Colonic mucosa (tissue), 4 donors: ENCODE measurements around the gene ANKRD9. TPM values are rescaled to one million over a fixed set of nuclear protein-coding genes. Genes with fewer than 3 reads are reported as not detected.
"Not testable (repeated sequence)": the region's sequence is repeated elsewhere in the genome, so short reads cannot be mapped to it uniquely, and the experiment has no call there.

Source experiments
- DNase-seq: peaks from one replicate; pipeline ENCODE4 v3.0.0-alpha.2; 2020
- H3K27ac ChIP-seq: fragments of 200-600 bp; one replicate; pipeline ENCODE4 v1.8.0; 2021
- H3K27me3 ChIP-seq: fragments of 200-600 bp; one replicate; pipeline ENCODE4 v1.8.0; 2021
- H3K36me3 ChIP-seq: fragments of 200-600 bp; one replicate; pipeline ENCODE4 v1.8.0; 2021
- H3K4me1 ChIP-seq: fragments of 200-600 bp; one replicate; pipeline ENCODE4 v1.8.0; 2021; ENCODE audit warnings: mild to moderate bottlenecking
- H3K4me3 ChIP-seq: fragments of 200-600 bp; one replicate; pipeline ENCODE4 v1.8.0; 2021
- H3K9ac ChIP-seq, 2 donors: one replicate each; pipeline ENCODE4 v1.7.0; 2013; ENCODE audit warnings: control low read depth in 2 of 2, low read depth in 2 of 2, low read length in 2 of 2
- H3K9me3 ChIP-seq: fragments of 200-600 bp; one replicate; pipeline ENCODE4 v1.8.0; 2021
- CTCF ChIP-seq: fragments of 200-600 bp; IDR thresholded peaks from one replicate; pipeline ENCODE4 v1.8.0; 2022; ENCODE audit warnings: antibody characterized with exemption, mild to moderate bottlenecking
- intact Hi-C: fragments of 100-400 bp; cut with DNase I; formaldehyde crosslinking; loops from one replicate; pipeline ENCODE4 v1.14.1; 2022
- total RNA-seq, 2 donors: library from RNA; stranded (reverse); fragmentation: NEBNext Ultra II Directional in 1 of 2; extraction: Animal tissue kit (Norgen Biotek cat#: 25700) in 1 of 2; gene quantifications; one replicate each; pipeline ENCODE4 v1.2.1, GENCODE V29; 2021
- donor health status: healthy.
- donor health status: DM: no; HTN: no; CAD: no.
- donor health status: DM: no; HTN: no; CAD: no.

The ANKRD9 gene
- total RNA-seq, 2 donors from 2014 or later = 107 to 115 TPM

- H3K4me3 ChIP-seq = peak overlapping the region; percentile 85
- H3K9ac ChIP-seq = peak overlapping the region; percentile 81 to 98
- no peaks in the 10 kb centered on the region for H3K36me3 ChIP-seq
- peak; percentile 66 for DNase-seq
- TF ChIP-seq CTCF = no peak
- no peaks in the 10 kb centered on the region for H3K27me3 ChIP-seq
- no peaks in the 10 kb centered on the region for H3K9me3 ChIP-seq
- H3K4me1 ChIP-seq = peaks cover 7% of the 10 kb centered on the region
- H3K27ac ChIP-seq = peak overlapping the region; percentile 72
- intact Hi-C loops = no loop called here
Measured at GRCh38 chr14:102554821-102555819, 45.5 kb upstream of the ANKRD9 start.

- Histone ChIP-seq H3K4me3 (no peak overlapping the region), H3K27me3 (no peaks in the 10 kb centered on the region), H3K4me1 (peaks cover 7% of the 10 kb centered on the region), H3K36me3 (no peaks in the 10 kb centered on the region), H3K9me3 (no peaks in the 10 kb centered on the region), H3K27ac (peak overlapping the region; percentile 65), H3K9ac (peak overlapping the region; percentile 3 to 74)
- peak; percentile 70 for DNase-seq
- TF ChIP-seq CTCF = no peak
- intact Hi-C loops = no loop called here
Measured at GRCh38 chr14:102551995-102552705, 42.6 kb upstream of the ANKRD9 start.

- H3K4me3 ChIP-seq, DNase-seq, H3K9ac ChIP-seq, H3K36me3 ChIP-seq, H3K27me3 ChIP-seq, H3K27ac ChIP-seq, H3K9me3 ChIP-seq, H3K4me1 ChIP-seq, intact Hi-C loops: not testable (repeated sequence)
Measured at GRCh38 chr14:102550927-102551401, 41.4 kb upstream of the ANKRD9 start.

GRCh38 chr14:102548616-102549240 lies 39.2 kb upstream of the ANKRD9 start:
- peaks cover 3% of the 10 kb centered on the region for H3K4me1 ChIP-seq
- H3K27ac ChIP-seq = no peak overlapping the region
- intact Hi-C loops = no loop called here

More at GRCh38 chr14:102548616-102549240, 39.2 kb upstream of the ANKRD9 start:
- no peak for TF ChIP-seq CTCF
- Histone ChIP-seq H3K9me3 (no peaks in the 10 kb centered on the region), H3K36me3 (no peaks in the 10 kb centered on the region), H3K9ac (no peak overlapping the region), H3K4me3 (no peak overlapping the region), H3K27me3 (no peaks in the 10 kb centered on the region)
- DNase-seq = no peak
